Psoas muscle (tissue), 8 donors: ENCODE measurements around the gene MEDAG. TPM values are rescaled to one million over a fixed set of nuclear protein-coding genes. Genes with fewer than 3 reads are reported as not detected.

ENCODE experiments used
- ATAC-seq, 4 donors: fragments of 200-7000 bp; cut with Tn5 transposase; one replicate each; pipeline ENCODE4 v1.9.1; 2020; ENCODE audit warnings: moderate library complexity in 3 of 4, mild to moderate bottlenecking in 2 of 4
- DNase-seq, 2 donors: peaks; one replicate each; pipeline ENCODE4 v3.0.0-alpha.2; 2020
- H3K27ac ChIP-seq: fragments of 200-600 bp; one replicate; pipeline ENCODE4 v1.8.0; 2022
- H3K27me3 ChIP-seq, 3 donors: fragments of 200-600 bp in 1 of 3; one replicate each; pipeline versions ENCODE4 v1.6.1 to v1.8.0; 2013 to 2022; ENCODE audit warnings: low read length in 2 of 3, mild to moderate bottlenecking in 2 of 3, moderate library complexity in 1 of 3; ENCODE audit not compliant: insufficient read depth in 3 of 3
- H3K36me3 ChIP-seq, 2 donors: fragments of 200-600 bp in 1 of 2; one replicate each; pipeline versions ENCODE4 v1.6.1 to v1.8.0; 2013 to 2022; ENCODE audit warnings: low read depth in 1 of 2, mild to moderate bottlenecking in 1 of 2, moderate library complexity in 1 of 2; ENCODE audit not compliant: insufficient read depth in 1 of 2
- H3K4me1 ChIP-seq: fragments of 200-600 bp; one replicate; pipeline ENCODE4 v1.8.0; 2022
- H3K4me3 ChIP-seq: fragments of 200-600 bp; one replicate; pipeline ENCODE4 v1.8.0; 2022; ENCODE audit warnings: mild to moderate bottlenecking
- H3K9me3 ChIP-seq: fragments of 200-600 bp; one replicate; pipeline ENCODE4 v1.8.0; 2022
- WGBS, 3 donors: extraction: QIAGEN DNeasy Blood & Tissue Kit; methylation state at CpG; one replicate each; pipeline versions ENCODE4 v1.1.6 to v1.1.7; 2013; 5-methylcytosine and 5-hydroxymethylcytosine counted together
- intact Hi-C, 2 donors: fragments of 100-400 bp; cut with DNase I; formaldehyde crosslinking; loops; one replicate each; pipeline versions ENCODE4 v1.11.0 to v1.14.2; 2022
- polyA plus RNA-seq, 3 donors: library from polyadenylated mRNA; stranded (reverse); fragments of 200-250 nt; gene quantifications; one replicate each; pipeline ENCODE4 v1.2.3, GENCODE V29; 2013
- total RNA-seq, 4 donors: library from RNA; stranded (reverse); fragmentation: NEBNext Ultra II Directional in 2 of 4; extraction: Animal tissue kit (Norgen Biotek cat#: 25700) in 2 of 4; gene quantifications; one replicate each; pipeline versions ENCODE4 v1.2.1 to v1.2.4, GENCODE V29; 2021 to 2023
- TF ChIP-seq, protein P1 (sequence below): fragments of 200-600 bp; IDR thresholded peaks from one replicate; pipeline ENCODE4 v1.8.0; 2022; ENCODE audit warnings: antibody characterized with exemption
- donor health status: healthy with polysubstance abuse.
- donor health status: DM: no; HTN: no; CAD: no; lungs with moderate emphysema.
- donor health status: Bipolar disorder and iron deficiency.
- donor health status: healthy.
- donor health status: DM: yes; HTN: yes; CAD: no.
- donor health status: DM: no; HTN: no; CAD: no.
- donor health status: DM: no; HTN: no; CAD: no.
- donor health status: DM: yes; HTN: yes; CAD: no.

Gene MEDAG
- total and polyA plus RNA-seq, 7 donors: 4.6 to 13.7 (median 7.8) TPM

DNA sequence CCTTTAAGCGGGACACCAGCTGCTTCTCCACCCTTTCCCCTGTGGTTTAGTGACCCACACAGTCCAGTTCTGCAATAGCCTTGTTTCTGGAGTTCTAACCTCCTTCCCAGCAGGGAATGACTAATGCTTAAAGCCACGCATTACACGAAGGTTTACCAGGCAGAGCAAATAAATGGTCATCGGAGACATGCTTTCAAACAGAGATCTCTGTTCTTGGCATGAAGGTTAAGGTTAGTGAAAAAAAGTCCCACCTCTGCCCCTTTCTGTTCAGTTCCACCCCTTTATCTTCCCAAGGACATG, 25.3 kb upstream of the MEDAG start:
- TF ChIP-seq, protein P1, sequence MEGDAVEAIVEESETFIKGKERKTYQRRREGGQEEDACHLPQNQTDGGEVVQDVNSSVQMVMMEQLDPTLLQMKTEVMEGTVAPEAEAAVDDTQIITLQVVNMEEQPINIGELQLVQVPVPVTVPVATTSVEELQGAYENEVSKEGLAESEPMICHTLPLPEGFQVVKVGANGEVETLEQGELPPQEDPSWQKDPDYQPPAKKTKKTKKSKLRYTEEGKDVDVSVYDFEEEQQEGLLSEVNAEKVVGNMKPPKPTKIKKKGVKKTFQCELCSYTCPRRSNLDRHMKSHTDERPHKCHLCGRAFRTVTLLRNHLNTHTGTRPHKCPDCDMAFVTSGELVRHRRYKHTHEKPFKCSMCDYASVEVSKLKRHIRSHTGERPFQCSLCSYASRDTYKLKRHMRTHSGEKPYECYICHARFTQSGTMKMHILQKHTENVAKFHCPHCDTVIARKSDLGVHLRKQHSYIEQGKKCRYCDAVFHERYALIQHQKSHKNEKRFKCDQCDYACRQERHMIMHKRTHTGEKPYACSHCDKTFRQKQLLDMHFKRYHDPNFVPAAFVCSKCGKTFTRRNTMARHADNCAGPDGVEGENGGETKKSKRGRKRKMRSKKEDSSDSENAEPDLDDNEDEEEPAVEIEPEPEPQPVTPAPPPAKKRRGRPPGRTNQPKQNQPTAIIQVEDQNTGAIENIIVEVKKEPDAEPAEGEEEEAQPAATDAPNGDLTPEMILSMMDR: no peak
- Histone ChIP-seq H3K36me3 (no peaks in the 10 kb centered on the region), H3K27me3 (peaks cover 0 to 1% (median 0%) of the 10 kb centered on the region in 3 donors), H3K9me3 (no peaks in the 10 kb centered on the region), H3K27ac (no peak overlapping the region), H3K4me1 (peaks cover 4% of the 10 kb centered on the region), H3K4me3 (no peak overlapping the region)
- intact Hi-C loops: no loop called here
- WGBS, 3 donors: 19 to 36% (median 23%) methylated on average over 4 of the region's 4 CpGs
- DNase-seq (no peak), ATAC-seq (peak; percentile 62 to 89 (median 85))

DNA sequence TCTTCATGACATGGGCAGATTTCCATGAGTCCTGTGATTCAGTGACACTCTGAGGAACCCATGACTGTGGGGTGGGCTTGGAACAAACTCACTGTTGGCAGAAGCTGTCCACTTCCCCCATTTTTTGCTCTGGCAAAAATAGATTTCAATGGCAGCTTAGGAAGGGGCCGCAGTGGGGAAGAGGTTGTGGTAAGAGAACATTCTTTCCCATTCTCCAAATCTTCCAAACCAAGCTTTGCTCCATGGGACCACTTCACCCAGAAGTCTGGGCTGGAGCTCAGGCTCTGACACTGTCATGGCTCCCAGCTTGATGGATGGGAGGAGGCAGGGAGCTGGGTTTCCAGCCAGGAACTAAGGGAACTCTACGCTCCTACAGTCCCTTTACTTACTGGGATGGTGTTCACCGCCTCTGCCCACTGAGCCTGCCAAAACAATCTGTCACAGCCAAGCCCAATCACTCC, 24.9 kb upstream of the MEDAG start:
- H3K27me3 ChIP-seq: peaks cover 0 to 1% (median 0%) of the 10 kb centered on the region in 3 donors
- H3K36me3 ChIP-seq: no peaks in the 10 kb centered on the region
- intact Hi-C loops: no loop called here
- TF ChIP-seq, protein P1: no peak
- WGBS, 3 donors: 28 to 42% (median 35%) methylated on average over 3 of the region's 3 CpGs
- DNase-seq: peak; percentile 65 to 82
- H3K9me3 ChIP-seq: no peaks in the 10 kb centered on the region
- peaks cover 4% of the 10 kb centered on the region for H3K4me1 ChIP-seq
- peak; percentile 49 to 82 (median 74) for ATAC-seq
- H3K27ac ChIP-seq: no peak overlapping the region
- H3K4me3 ChIP-seq: no peak overlapping the region

DNA sequence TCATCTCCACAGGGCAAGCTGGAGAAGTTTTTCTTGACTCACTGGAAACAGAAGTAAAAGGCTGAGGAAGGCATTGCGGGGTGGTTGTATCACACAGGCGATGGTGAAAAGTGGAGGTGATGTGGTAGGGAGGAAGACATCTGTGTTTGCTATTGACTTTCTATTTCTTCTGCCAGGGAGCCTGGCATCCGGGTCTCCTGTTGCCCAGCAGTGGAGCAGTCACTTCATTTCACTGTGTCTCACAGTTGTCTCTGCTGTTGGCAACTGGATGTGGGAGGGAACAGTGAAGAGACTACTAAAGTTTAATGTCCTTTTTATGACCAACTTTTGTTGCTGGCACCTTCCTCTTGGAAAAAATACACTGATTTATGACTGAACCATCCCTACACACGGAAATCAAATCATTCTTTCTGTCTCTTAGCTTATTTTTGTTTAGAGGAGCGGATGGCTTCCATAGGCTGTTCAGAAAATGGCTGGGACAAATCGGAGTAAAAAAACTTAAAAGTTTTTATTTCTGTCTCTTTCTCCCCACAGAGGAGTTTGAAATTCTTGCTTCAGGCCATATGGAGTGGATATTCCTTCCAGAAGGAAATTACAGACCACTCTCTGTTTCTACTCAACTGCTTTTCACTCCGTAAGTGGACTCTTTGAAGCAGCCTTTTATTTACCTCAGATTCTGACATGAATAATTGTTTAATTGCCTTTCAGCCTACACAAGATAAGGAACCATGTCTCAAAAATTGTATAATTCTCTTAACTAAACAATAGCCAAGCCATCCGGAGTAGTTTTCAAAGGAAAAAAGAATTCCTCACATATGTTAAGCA, 23.8 kb upstream of the MEDAG start:
- no peak overlapping the region for H3K4me3 ChIP-seq
- H3K4me1 ChIP-seq: peaks cover 4% of the 10 kb centered on the region
- TF ChIP-seq, protein P1: no peak
- peaks cover 0 to 1% (median 0%) of the 10 kb centered on the region in 3 donors for H3K27me3 ChIP-seq
- no peaks in the 10 kb centered on the region for H3K36me3 ChIP-seq
- ATAC-seq (no peak), DNase-seq (no peak)
- H3K9me3 ChIP-seq: no peaks in the 10 kb centered on the region
- 38 to 53% (median 48%) methylated on average over 8 of the region's 8 CpGs for WGBS, 3 donors
- intact Hi-C loops: no loop called here
- H3K27ac ChIP-seq: no peak overlapping the region

DNA sequence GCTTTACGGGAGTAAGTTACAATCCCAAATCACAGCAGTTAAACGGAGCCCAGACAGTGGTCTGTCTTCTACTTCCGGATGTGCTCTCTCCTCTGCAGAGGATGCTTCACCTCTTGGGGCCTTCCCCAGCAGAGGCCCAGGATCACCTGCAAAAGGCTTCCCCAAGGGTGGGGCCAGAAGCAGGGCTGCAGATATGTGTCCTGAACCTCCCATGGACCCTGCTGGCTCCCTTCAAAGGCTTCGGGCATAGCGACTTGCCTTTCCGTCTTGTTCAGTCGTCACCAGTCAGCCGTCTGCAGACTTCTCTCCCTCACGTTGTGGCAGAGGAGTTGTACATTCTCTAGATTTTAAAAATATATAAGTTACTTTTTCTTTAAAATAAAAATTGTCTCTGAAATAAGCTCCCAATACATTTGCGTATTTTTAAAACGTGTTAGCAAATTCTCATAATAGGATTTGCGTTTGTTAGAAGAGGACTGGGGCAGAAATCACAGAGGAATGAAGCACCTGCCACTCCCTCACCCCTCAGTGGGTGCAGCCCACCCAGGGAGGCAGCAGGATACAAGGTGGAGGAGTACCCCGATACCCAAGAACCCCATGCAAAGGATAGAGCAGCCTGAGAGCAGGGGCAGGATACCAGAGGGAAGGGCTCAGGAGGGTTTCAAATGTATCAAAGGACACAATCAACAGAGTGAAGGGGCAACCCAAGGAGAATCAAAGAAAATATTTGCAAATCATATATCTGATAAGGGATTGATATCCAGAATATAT, 22.9 kb upstream of the MEDAG start:
- Histone ChIP-seq H3K27me3 (peaks cover 0 to 1% (median 0%) of the 10 kb centered on the region in 3 donors), H3K27ac (no peak overlapping the region), H3K4me3 (no peak overlapping the region), H3K9me3 (no peaks in the 10 kb centered on the region), H3K36me3 (no peaks in the 10 kb centered on the region), H3K4me1 (peaks cover 4% of the 10 kb centered on the region)
- no peak for DNase-seq
- TF ChIP-seq, protein P1: no peak
- no peak for ATAC-seq
- intact Hi-C loops: no loop called here
- whole genome bisulfite sequencing, 3 donors: 81 to 83% (median 81%) methylated on average over 13 of the region's 13 CpGs
